Breast epithelium (tissue), 4 donors: Measurements from ENCODE around the gene TUBD1. TPM values are rescaled to one million over a fixed set of nuclear protein-coding genes. Genes with fewer than 3 reads are reported as not detected.
"Not testable (repeated sequence)": the region's sequence is repeated elsewhere in the genome, so short reads cannot be mapped to it uniquely, and the experiment has no call there.

Experiments used
- DNase-seq, 2 donors: peaks; one replicate each; pipeline ENCODE4 v3.0.0-alpha.2; 2019; ENCODE audit warnings: low spot score in 2 of 2
- H3K27ac ChIP-seq, 2 donors: fragments of 200-600 bp; sonication (generic) in 1 of 2; one replicate each; pipeline ENCODE4 v1.5.1; 2016 to 2019; ENCODE audit warnings: mild to moderate bottlenecking in 1 of 2
- H3K27me3 ChIP-seq, 2 donors: fragments of 200-600 bp; sonication (generic) in 1 of 2; one replicate each; pipeline versions ENCODE4 v1.5.1 to v1.6.0; 2017 to 2019; ENCODE audit warnings: control low read depth in 1 of 2, mild to moderate bottlenecking in 1 of 2
- H3K36me3 ChIP-seq: fragments of 200-600 bp; one replicate; pipeline ENCODE4 v1.5.1; 2019
- H3K4me1 ChIP-seq, 2 donors: fragments of 200-600 bp; sonication (generic); one replicate each; pipeline ENCODE4 v1.5.1; 2016 to 2019; ENCODE audit warnings: control low read depth in 1 of 2
- H3K4me3 ChIP-seq, 3 donors: fragments of 200-600 bp; sonication (generic); 1 replicate in 2 of 3; 2 replicates in 1 of 3; pipeline ENCODE4 v1.5.1; 2016 to 2019; ENCODE audit warnings: mild to moderate bottlenecking in 3 of 3, moderate library complexity in 2 of 3
- H3K9me3 ChIP-seq, 2 donors: fragments of 200-600 bp; sonication (generic) in 1 of 2; one replicate each; pipeline ENCODE4 v1.5.1; 2016 to 2019; ENCODE audit warnings: control low read depth in 1 of 2
- POLR2A ChIP-seq: fragments of 450-650 bp; IDR thresholded peaks from one replicate; pipeline ENCODE4 v1.6.1; 2016; ENCODE audit warnings: antibody characterized with exemption, mild to moderate bottlenecking, moderate library complexity
- POLR2AphosphoS5 ChIP-seq, 3 donors: sonication (generic); formaldehyde crosslinking; IDR thresholded peaks; one replicate each; pipeline ENCODE4 v1.6.1; 2017; ENCODE audit warnings: antibody characterized with exemption in 3 of 3
- intact Hi-C: fragments of 100-400 bp; cut with DNase I; formaldehyde crosslinking; loops from one replicate; pipeline ENCODE4 v1.15.1; 2023; ENCODE audit warnings: low total_unique reads
- total RNA-seq, 3 donors: library from RNA; depleted of rRNA; stranded (reverse); fragments of >200 nt; gene quantifications; one replicate each; pipeline ENCODE4 v1.1.0, GENCODE V29; 2016
- TF ChIP-seq, protein P1 (sequence below), 3 donors: fragments of 450-650 bp; IDR thresholded peaks; one replicate each; pipeline ENCODE4 v1.5.1; 2016 to 2017; ENCODE audit warnings: antibody characterized with exemption in 3 of 3, mild to moderate bottlenecking in 3 of 3, moderate library complexity in 3 of 3

The TUBD1 gene
- total RNA-seq, 3 donors from 2014 or later = 6.6 to 25.0 (median 19.7) TPM

DNA sequence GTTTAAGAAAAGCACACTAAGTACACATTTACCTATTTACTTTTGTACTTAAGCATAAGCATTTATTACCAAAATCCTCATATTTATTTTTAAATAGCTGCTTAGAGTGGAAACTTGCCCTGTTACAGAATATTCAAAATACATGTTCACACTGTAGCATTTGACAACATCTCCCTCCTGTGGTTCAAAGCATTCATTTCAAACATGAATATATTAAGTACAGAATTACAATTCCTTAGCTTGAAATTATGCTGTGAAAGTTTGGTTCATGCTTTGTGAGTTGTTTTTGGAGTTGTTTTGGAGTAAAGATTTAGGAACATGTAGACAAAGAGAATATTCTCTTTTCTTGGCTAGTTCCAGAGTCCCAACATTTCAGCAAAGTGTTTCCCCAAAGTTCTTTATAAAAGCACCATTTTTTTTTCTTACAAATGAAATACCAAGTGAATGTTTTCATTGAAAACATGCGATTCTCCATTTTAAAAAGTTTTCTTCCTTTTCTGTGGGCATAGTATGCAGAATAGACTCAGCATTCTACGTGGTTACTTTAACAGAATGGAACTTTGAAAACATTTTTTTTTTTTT is 33.2 kb downstream of the TUBD1 start:
- intact Hi-C loops = no loop called here
- Histone ChIP-seq H3K27me3 (no peaks in the 10 kb centered on the region), H3K27ac (no peak overlapping the region), H3K9me3 (no peaks in the 10 kb centered on the region), H3K4me1 (no peaks in the 10 kb centered on the region), H3K36me3 (no peaks in the 10 kb centered on the region), H3K4me3 (no peak overlapping the region)
- no peak for DNase-seq
- TF ChIP-seq, protein P1, sequence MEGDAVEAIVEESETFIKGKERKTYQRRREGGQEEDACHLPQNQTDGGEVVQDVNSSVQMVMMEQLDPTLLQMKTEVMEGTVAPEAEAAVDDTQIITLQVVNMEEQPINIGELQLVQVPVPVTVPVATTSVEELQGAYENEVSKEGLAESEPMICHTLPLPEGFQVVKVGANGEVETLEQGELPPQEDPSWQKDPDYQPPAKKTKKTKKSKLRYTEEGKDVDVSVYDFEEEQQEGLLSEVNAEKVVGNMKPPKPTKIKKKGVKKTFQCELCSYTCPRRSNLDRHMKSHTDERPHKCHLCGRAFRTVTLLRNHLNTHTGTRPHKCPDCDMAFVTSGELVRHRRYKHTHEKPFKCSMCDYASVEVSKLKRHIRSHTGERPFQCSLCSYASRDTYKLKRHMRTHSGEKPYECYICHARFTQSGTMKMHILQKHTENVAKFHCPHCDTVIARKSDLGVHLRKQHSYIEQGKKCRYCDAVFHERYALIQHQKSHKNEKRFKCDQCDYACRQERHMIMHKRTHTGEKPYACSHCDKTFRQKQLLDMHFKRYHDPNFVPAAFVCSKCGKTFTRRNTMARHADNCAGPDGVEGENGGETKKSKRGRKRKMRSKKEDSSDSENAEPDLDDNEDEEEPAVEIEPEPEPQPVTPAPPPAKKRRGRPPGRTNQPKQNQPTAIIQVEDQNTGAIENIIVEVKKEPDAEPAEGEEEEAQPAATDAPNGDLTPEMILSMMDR (IDR thresholded peaks at IDR 0.05) = peak; percentile 68 to 76 (median 69)
- no peak for TF ChIP-seq POLR2A

DNA sequence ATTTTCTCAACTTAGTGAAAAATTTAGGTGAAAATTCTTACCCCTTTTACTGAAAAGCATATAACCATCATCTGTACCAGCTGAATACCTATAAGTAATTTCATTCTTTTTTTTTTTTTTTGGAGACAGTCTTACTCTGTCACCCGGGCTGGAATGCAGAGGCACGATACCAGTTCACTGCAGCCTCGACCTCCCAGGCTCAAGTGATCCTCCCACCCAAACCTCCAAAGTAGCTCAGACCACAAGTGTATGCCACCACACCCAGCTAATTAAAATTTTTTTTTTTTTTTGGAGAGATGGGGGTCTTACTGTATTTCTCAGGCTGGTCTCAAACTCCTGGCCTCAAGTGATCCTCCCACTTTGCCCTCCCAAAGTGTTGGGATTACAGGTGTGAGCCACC is 33.8 kb downstream of the TUBD1 start:
- no peaks in the 10 kb centered on the region for H3K36me3 ChIP-seq
- H3K9me3 ChIP-seq = no peaks in the 10 kb centered on the region
- no peak overlapping the region for H3K4me3 ChIP-seq
- no peak for DNase-seq
- H3K27ac ChIP-seq = no peak overlapping the region
- intact Hi-C loops = no loop called here
- no peaks in the 10 kb centered on the region for H3K4me1 ChIP-seq
- H3K27me3 ChIP-seq = no peaks in the 10 kb centered on the region
- no peak for TF ChIP-seq POLR2A
- TF ChIP-seq, protein P1 (IDR thresholded peaks at IDR 0.05) = no peak
- no peak for TF ChIP-seq POLR2AphosphoS5 (IDR thresholded peaks at IDR 0.05)

DNA sequence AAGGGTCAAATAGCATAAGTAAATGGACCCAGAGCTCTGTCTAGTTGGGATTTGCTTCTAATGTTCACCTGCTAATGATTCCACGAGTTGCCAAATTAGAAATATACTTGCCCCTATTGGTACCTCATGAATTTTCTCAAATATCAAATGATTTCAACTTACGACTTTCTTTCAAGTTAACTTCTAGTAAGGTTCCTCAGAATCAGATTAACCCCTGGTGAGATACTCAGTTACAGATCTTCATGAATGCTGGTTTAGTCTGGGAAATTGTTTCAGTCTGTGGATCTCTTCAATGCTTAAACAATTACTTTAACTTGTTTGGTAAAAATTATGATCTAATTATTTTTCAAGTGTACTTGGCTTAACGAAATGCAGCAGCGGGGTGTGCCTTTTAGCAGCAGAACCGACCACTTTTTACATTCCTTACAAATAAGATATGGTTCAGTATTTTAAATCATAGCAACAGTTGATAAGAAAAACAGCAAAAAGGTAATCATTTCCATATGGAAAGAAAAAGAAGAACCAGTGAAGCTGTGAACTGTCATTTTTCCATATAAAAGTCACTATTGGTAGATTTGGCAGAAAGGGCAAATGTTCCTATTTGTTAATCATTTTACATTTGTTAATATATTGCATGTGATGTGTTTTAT is 34.5 kb downstream of the TUBD1 start:
- Histone ChIP-seq H3K36me3 (no peaks in the 10 kb centered on the region), H3K4me3 (no peak overlapping the region), H3K27ac (no peak overlapping the region), H3K4me1 (no peaks in the 10 kb centered on the region), H3K9me3 (no peaks in the 10 kb centered on the region), H3K27me3 (no peaks in the 10 kb centered on the region)
- intact Hi-C loops = no loop called here
- TF ChIP-seq, protein P1 (IDR thresholded peaks at IDR 0.05) = no peak
- TF ChIP-seq POLR2AphosphoS5 (IDR thresholded peaks at IDR 0.05) (no peak), POLR2A (no peak)
- no peak for DNase-seq

DNA sequence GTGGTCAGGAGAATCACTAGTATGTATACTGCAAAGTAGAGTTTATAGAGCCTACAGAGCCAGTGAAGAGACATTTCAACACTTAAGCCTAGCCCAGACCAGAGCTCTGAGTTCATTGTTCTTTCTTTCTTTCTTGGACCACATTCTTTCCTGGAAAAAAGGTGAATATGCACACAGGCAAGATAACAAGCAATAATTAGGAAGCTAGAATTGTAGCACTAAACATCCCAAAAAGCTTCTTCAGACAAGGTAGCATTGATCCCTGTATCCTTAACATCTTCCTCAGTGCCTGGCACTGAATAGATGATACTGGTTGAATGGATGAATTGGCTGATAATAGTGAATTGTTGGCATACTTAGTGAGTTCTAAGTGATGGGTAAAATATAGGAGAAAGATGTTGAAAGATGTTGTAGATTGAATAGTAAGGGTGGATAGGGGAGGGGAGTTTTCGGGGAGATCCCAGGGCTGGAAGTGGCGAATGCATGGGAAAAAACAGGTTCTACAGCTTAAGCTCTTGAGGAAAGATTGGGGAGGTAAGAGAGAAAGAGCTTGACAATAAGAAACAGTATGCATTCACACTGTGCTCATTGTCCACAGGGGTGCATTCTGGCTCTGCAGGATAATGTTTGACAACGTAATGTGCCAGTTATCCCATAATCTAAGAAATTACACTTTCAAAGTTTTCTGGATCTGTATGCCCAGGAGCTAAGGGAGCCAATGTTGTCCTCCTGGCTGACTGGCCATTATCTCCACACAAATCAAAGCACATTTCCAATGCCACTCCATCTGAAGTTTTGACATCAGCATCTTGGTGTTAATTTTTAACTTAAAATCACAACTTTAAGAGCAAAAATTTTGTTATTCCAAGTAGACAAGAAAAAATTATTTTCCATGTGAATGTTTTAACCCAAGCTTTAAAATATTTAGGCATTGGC is 35.6 kb downstream of the TUBD1 start:
- DNase-seq = no peak
- peak overlapping the region; percentile 10 to 43 for H3K27ac ChIP-seq

DNA sequence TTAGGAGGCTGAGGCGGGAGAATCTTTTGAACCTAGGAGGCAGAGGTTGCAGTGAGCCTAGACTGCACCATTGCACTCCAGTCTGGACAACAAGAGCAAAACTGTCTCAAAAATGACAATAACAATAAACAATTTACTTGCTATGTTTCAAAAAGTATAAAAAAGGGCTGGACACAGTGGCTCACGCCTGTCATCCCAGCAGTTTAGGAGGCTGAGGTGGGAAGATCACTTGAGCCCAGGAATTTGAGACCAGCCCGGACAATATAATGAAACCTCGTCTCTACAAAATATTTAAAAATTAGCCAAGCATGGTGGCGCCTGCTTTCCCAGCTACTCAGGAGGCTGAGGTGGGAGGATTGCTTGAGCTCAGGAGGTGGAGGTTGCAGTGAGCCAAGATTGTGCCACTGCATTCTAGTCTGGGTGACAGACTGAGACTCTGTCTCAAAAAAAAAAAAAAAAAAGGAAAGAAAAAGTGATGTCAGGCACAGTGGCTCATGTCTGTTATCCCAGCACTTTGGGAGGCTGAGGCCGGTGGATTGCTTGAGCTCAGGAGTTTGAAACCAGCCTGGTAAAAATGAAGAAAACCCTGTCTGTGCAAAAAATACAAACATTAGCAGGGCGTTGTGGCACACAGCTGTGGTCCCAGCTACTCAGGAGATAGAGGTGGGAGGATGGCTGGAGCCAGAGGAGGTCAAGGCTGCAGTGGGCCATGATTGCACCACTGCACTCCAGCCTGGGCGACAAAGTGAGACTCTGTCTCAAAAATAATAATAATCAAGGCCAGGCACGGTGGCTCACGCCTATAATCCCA is 38.6 kb downstream of the TUBD1 start:
- H3K9me3 ChIP-seq, intact Hi-C loops, H3K36me3 ChIP-seq, H3K27me3 ChIP-seq, H3K4me3 ChIP-seq, H3K4me1 ChIP-seq, DNase-seq: not testable (repeated sequence)
- peak overlapping the region; percentile 88 to 90 for H3K27ac ChIP-seq

More for the DNA sequence above, 35.6 kb downstream of the TUBD1 start:
- Histone ChIP-seq H3K27me3 (no peaks in the 10 kb centered on the region), H3K9me3 (no peaks in the 10 kb centered on the region), H3K4me3 (no peak overlapping the region), H3K4me1 (peaks cover 3 to 4% of the 10 kb centered on the region in 2 donors), H3K36me3 (no peaks in the 10 kb centered on the region)
- no peak for TF ChIP-seq POLR2A
- TF ChIP-seq, protein P1 (IDR thresholded peaks at IDR 0.05) = no peak
- TF ChIP-seq POLR2AphosphoS5 (IDR thresholded peaks at IDR 0.05) = no peak
- intact Hi-C loops = no loop called here
